ENCODE measurements around the gene HOXD9. TPM values are rescaled to one million over a fixed set of nuclear protein-coding genes. Genes with fewer than 3 reads are reported as not detected.

The HOXD9 gene
- total and polyA plus RNA-seq, 8 donors: 0.12 to 1.1 (median 0.34) TPM; not detected in 2

- 13 to 14% methylated on average over 45 to 51 of the region's 51 CpGs for WGBS, 2 donors
- Histone ChIP-seq H3K4me1 (peaks cover 0 to 3% (median 0%) of the 10 kb centered on the region in 3 donors), H3K9me3 (no peaks in the 10 kb centered on the region), H3K27ac (no peak overlapping the region), H3K4me3 (no peak overlapping the region), H3K36me3 (no peaks in the 10 kb centered on the region), H3K27me3 (peaks cover 0 to 50% (median 12%) of the 10 kb centered on the region in 4 donors)
- TF ChIP-seq CTCF (IDR thresholded peaks at IDR 0.05): no peak
- intact Hi-C loops (cut with DNase I): no loop called here
- no peak for FAIRE-seq
- peak in 1 of 4 donors; percentile 16 for ATAC-seq
- peak in 1 of 6 donors; percentile 54 for DNase-seq
Observed at GRCh38 chr2:176171351-176172006, 49.0 kb downstream of the HOXD9 start.

GRCh38 chr2:176172007-176172894 is 49.7 kb downstream of the HOXD9 start:
- H3K4me3 ChIP-seq: no peak overlapping the region
- peaks cover 0 to 3% (median 0%) of the 10 kb centered on the region in 3 donors for H3K4me1 ChIP-seq
- H3K27ac ChIP-seq: no peak overlapping the region
- ATAC-seq (no peak), DNase-seq (no peak), FAIRE-seq (no peak)
- no peaks in the 10 kb centered on the region for H3K9me3 ChIP-seq
- intact Hi-C loops (cut with DNase I): no loop called here
- no peaks in the 10 kb centered on the region for H3K36me3 ChIP-seq
- no peak for TF ChIP-seq CTCF (IDR thresholded peaks at IDR 0.05)
- 16 to 18% methylated on average over 53 to 60 of the region's 60 CpGs for WGBS, 2 donors
- peaks cover 0 to 56% (median 16%) of the 10 kb centered on the region in 4 donors for H3K27me3 ChIP-seq

- intact Hi-C loops (cut with DNase I): no loop called here
- FAIRE-seq (no peak), DNase-seq (no peak), ATAC-seq (no peak)
- Histone ChIP-seq H3K36me3 (no peaks in the 10 kb centered on the region), H3K4me3 (no peak overlapping the region), H3K27ac (no peak overlapping the region), H3K9me3 (no peaks in the 10 kb centered on the region), H3K4me1 (peaks cover 0 to 3% (median 0%) of the 10 kb centered on the region in 3 donors), H3K27me3 (peaks cover 0 to 57% (median 17%) of the 10 kb centered on the region in 4 donors)
- TF ChIP-seq CTCF (IDR thresholded peaks at IDR 0.05): no peak
- 21 to 25% methylated on average over 14 of the region's 14 CpGs for WGBS, 2 donors
Observed at GRCh38 chr2:176172895-176173566, 50.5 kb downstream of the HOXD9 start.

GRCh38 chr2:176173567-176174381 is 51.3 kb downstream of the HOXD9 start:
- H3K27me3 ChIP-seq: peaks cover 0 to 61% (median 14%) of the 10 kb centered on the region in 4 donors
- H3K27ac ChIP-seq: no peak overlapping the region
- no peaks in the 10 kb centered on the region for H3K36me3 ChIP-seq
- ATAC-seq: no peak
- WGBS, 2 donors: 9 to 10% methylated on average over 7 of the region's 7 CpGs
- H3K4me3 ChIP-seq: no peak overlapping the region
- intact Hi-C loops (cut with DNase I): no loop called here
- no peaks in the 10 kb centered on the region for H3K9me3 ChIP-seq
- no peak for DNase-seq
- no peak for TF ChIP-seq CTCF (IDR thresholded peaks at IDR 0.05)
- no peak for FAIRE-seq
- peaks cover 0 to 3% (median 0%) of the 10 kb centered on the region in 3 donors for H3K4me1 ChIP-seq
